GM12875 (cell line): ENCODE results near the gene BHMT2.
A peak's percentile ranks its signal among the peaks of the same experiment; 100 is the strongest.

Experiments
- H3K4me3 ChIP-seq: one replicate; pipeline ENCODE4 v1.5.1; 2011; ENCODE audit warnings: low read depth, low read length, control low read depth
- CTCF ChIP-seq: IDR thresholded peaks from 2 replicates; pipeline ENCODE4 v1.5.1; 2011; ENCODE audit warnings: low read depth, mild to moderate bottlenecking, control low read depth, inconsistent platforms, low read length, moderate library complexity, borderline replicate concordance; ENCODE audit not compliant: insufficient read depth

The BHMT2 gene

DNA sequence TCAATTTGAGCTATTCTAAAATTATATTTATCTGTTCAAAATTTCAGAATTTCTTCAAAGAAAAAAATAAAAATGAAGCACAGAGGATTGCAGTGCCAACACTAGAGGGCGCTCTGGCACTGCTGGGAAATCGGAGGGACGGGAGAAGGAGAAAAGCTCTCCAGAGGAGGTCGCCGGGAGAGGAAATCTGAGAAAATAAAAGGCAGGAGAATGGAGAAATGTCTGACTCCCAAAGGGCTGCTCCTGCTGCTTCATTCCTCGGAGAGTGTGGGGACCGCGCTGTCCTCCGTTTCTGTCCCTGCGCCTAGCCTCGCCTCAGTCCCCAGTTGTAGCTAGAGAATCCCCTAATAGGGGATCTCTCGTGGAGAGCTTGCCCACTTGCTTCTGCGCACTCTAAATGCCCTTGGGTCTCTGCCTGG, 44.5 kb upstream of the BHMT2 start:
- H3K4me3 ChIP-seq, result peak overlapping the region; percentile 13

DNA sequence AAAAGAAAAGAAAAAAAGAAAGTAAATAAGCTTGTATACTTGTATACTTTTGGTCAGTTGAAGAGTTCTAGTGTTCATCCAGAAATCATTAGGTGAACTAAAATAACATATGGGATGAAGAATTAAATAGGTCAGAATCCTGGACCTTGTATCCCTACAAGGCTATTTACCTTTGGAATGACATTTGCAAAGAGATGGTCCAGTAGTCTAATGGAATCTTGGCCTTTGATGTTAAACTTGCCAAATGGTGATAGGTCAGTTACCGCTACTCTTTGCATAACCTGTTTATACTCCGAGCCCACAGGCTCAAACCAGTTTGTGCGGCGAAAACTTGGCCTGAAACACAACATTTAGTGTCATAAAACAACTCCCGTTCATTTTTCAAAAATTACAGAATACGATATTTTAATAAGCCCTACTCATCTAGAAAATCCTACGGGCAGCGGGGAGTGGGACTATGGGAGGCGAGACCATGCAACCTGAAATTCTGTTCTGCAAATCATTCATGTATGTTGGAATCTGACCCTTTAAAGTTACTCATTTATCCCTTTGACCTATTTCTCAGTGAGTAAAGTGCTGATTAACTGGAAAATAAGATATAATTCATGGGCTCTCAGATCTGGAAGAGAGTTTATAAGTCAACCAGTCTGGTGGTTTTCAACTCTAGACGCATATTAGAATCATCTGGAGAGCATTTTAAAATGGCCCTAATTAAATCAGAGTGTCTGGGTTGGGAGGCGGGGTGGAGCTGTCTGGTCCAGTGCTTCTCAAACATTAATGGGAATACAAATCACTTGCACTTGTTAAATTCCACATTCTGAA, 38.7 kb upstream of the BHMT2 start:
- no peak overlapping the region for H3K4me3 ChIP-seq
- TF ChIP-seq CTCF, result no peak

More for the DNA sequence above, 44.5 kb upstream of the BHMT2 start:
- TF ChIP-seq CTCF, result peak; percentile 79

GRCh38 chr5:79031485-79031867, 38.1 kb upstream of the BHMT2 start:
- no peak overlapping the region for H3K4me3 ChIP-seq
- TF ChIP-seq CTCF, result no peak

DNA sequence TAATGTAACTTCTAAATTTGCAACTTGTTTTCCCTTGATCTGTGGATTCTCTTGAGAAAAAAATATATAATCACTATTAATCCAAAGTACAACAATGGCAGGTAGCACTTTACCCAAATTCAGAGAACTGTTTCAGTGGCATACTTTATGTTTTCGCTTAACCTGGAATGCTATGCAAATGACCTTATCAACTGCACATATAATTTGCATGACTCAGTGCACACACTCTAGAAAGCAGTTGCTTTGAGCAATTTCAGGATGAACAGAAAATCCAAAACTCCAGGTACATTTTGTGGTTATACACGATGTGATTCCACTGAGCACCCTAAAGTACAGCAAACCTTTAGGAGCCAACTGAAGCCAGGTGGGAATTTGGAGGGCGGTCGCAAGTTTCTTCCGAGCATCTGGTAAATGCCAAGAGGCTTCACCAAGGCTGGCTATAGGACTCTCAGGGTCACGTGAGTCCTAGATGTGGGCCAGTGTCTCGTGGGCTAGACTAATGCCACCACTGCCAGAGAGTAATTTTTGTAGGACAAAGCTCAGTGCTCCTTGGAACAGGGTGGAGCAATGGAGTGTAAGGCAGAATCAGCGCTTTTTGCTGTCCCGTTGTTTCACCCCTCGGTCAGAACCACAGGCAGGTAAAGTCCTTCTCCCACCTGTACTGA, 37.4 kb upstream of the BHMT2 start:
- H3K4me3 ChIP-seq, result no peak overlapping the region
- no peak for TF ChIP-seq CTCF

DNA sequence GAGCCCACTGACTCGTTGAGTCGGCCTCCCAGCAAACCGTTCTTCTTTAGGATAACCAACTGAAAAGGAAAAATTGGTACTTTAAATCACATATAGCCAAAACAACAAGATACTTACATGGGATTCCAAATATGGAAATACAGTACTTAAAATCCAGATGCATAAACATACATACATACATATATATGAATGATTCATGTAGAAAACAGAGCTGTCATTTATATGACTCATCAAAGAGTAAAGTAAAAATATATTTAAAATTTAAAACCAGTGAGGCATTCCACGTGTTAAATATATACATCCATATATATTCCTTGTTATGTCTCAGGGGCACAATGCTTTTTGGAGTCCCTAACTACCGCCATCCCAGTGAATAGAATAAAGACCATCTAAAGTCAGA, 36.8 kb upstream of the BHMT2 start:
- no peak for TF ChIP-seq CTCF

DNA sequence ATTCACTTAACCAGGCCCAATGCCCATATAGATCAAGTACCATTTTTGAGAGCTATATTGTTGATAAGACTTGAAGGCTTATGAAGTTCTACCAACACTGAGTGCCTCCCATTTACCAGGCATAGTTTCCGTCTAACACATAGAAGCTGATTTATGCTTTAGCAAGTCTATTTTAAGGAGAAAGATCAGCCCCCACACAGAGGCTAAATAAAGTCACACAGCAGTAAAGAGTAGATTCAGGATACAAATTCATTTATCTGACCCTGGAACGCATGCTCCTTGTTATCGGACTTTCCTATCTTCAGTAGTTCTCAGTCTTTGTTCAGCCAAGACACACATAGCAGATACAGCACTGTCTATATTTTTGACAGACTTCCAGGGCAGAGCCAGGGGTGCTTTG, 34.3 kb upstream of the BHMT2 start:
- no peak overlapping the region for H3K4me3 ChIP-seq
- no peak for TF ChIP-seq CTCF

More for the DNA sequence above, 36.8 kb upstream of the BHMT2 start:
- no peak overlapping the region for H3K4me3 ChIP-seq

- TF ChIP-seq CTCF, result no peak
- H3K4me3 ChIP-seq, result no peak overlapping the region
These were observed 32.8 kb upstream of the BHMT2 start for GRCh38 chr5:79036769-79037168.
